Body of pancreas (tissue), 4 donors: ENCODE results near the gene PTTG1.

Experiments
- POLR2A ChIP-seq, 3 donors: fragments of 450-650 bp; IDR thresholded peaks; one replicate each; pipeline ENCODE4 v1.6.1; 2016; ENCODE audit warnings: antibody characterized with exemption in 3 of 3, mild to moderate bottlenecking in 2 of 3
- TF ChIP-seq, protein P1 (sequence below), 7 experiments: fragments of 450-650 bp in 4 of 7; fragments of 200-600 bp in 3 of 7; sonication (generic) in 3 of 7; IDR thresholded peaks; one replicate each; pipeline ENCODE4 v1.5.1; 2016 to 2019; ENCODE audit warnings: antibody characterized with exemption in 7 of 7

DNA sequence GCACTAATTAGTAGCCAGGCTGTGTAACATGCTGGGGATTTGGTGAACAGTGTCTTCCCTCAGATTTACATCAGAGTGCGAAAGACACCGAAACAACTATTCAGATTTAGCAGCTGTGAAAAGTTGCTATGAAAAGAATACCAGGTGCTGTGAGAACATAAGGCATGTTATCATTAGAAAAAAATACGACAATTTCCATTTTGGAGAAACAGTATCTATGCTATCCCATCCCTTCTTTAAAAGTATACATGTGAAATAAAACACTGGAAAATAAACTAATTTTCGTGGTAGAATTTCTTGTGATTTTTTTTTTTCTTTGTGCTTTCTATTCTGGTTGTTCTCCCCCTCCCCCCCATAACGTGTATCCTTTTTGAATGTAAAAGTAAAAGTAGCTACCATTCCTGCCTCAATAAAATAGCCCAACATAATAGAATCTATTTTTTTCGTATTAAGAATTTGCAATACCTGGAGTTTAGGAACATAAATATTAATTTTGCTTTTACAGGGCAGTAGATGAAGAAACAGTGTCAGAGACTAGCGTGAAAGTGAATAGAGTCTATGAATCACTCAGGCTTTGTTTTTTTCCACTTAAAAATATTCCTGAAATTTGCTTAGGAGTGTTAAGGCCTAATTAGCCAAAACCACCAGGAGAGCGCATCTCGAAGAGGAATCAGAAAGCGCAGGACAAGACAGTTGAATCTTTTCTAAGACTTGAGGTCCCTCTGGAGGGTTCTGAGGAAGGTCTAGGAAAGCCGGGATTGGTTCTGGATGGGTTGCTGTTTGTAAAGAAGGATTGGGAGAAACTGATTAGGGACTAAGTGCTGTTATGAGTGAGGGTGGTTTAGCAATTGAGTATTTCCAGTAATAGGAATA lies 2.0 kb upstream of the PTTG1 start:
- TF ChIP-seq, protein P1, sequence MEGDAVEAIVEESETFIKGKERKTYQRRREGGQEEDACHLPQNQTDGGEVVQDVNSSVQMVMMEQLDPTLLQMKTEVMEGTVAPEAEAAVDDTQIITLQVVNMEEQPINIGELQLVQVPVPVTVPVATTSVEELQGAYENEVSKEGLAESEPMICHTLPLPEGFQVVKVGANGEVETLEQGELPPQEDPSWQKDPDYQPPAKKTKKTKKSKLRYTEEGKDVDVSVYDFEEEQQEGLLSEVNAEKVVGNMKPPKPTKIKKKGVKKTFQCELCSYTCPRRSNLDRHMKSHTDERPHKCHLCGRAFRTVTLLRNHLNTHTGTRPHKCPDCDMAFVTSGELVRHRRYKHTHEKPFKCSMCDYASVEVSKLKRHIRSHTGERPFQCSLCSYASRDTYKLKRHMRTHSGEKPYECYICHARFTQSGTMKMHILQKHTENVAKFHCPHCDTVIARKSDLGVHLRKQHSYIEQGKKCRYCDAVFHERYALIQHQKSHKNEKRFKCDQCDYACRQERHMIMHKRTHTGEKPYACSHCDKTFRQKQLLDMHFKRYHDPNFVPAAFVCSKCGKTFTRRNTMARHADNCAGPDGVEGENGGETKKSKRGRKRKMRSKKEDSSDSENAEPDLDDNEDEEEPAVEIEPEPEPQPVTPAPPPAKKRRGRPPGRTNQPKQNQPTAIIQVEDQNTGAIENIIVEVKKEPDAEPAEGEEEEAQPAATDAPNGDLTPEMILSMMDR (IDR thresholded peaks at IDR 0.05) = no peak
- no peak for TF ChIP-seq POLR2A (IDR thresholded peaks at IDR 0.05)
